ENCODE results near the gene EXTL2.
"Not testable (repeated sequence)": the region's sequence is repeated elsewhere in the genome, so short reads cannot be mapped to it uniquely, and the experiment has no call there.

The EXTL2 gene

DNA sequence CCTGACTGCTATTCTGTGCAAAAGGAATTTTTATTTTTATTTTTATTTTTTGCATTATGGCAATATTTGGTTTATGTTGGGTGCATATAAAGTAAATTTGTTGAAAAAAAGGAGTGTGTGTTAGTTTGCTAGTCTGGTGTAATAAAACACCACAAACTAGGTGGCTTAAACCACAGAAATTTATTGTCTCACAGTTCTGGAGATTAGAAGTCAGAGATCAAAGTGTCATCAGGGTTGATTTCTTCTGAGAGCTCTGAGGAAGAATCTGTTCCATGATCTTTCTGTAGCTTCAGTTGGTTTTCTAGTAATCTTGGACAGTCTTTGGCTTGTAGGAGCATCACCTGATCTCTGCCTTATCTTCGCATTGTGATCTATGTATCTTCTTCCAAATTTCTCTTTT lies 7.7 kb upstream of the EXTL2 start:
- no peak for DNase-seq (ENCODE audit: low read depth)

DNA sequence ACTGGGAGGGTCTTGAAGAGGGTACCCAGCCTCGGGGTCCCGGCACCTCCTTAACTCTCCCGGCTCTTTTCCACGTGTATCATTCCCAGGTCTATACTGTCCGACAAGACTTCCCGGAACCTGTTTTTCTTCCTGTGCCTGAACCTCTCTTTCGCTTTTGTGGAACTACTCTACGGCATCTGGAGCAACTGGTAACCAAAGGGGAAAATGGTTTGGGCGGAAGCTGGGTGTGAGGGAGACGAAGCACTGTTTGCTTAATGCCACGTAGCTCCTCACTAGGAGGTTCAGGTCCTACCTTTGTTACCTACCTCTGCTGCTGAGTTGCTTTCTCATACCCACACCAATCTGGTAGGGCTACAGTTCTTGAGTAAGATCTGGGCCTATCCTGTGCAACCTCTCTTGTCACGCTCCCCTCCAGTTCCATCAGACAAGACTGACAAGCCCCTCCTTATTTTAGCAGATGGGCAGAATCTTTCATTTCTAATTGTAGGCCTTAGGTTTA lies 1.9 kb upstream of the EXTL2 start:
- peak; percentile 20 for DNase-seq (ENCODE audit: low read depth)

DNA sequence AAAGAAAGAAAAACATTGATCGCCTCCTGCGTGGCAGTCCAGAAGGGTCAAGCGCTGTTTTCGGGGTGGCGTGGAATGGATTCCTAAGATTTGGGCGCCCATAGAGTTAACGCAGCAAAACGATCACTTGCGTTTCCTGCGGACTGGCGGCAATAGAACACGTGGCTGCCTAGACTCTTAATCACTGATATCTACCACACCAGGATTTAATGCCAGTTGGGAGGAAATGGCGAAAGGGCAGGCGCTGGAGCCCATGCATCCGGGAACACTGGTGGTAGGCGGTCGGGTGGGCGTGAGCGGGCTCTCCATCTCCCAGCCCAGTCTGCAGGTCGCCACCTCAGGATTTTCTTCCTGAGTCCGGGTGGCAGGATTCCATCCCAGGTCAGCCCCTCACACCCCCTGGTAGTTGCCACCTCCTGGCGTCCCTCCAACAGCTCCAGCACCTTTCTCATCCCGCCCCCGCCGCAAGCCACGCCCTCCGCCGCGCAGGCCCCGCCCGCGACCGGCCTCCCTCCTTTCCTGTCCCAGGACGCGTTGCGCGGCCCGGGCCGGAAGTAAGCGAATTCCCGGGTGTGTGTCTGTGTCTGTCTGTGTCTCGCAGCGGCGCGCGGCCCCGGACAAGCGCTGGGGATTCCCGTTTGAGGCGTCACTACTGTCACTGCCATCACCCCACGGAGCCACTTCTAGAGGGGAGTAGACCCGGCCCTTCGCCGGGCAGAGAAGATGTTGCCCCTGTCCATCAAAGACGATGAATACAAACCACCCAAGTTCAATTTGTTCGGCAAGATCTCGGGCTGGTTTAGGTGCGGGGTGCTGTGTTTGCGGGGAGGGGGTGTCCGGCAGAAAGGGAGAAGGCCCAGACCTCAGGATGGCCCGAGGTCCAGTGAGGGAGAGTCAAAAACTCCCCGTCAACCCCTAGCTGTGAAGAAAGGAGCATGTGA lies 1.2 kb upstream of the EXTL2 start, which contains the start of gene SLC30A7:
Gene SLC30A7, plus strand, starts transcription at position 551 of the 941 bp plus-strand sequence. Its CDS starts 173 bp downstream, at position 724.
- peak; percentile 92 for DNase-seq (ENCODE audit: low read depth)

DNA sequence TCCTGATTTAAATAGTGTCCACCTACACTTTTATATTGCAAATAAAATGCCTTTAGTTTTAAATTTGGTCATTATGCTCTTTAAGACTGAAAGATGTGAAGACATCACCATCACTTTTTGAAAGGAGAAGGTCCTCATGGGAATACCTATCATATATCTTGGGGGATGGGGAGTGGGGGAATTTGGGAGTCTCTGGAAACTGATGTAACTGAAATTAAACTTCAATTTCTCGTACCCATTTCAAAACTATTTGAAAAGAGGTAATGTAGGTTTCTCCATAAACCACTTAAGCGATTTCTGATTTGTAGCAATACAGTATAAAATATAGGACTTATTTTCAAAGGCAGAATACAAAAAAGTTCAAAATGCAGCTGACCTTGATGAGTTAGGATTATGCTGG lies 924 bp downstream of the EXTL2 start:
- no peak for DNase-seq (ENCODE audit: low read depth)

DNA sequence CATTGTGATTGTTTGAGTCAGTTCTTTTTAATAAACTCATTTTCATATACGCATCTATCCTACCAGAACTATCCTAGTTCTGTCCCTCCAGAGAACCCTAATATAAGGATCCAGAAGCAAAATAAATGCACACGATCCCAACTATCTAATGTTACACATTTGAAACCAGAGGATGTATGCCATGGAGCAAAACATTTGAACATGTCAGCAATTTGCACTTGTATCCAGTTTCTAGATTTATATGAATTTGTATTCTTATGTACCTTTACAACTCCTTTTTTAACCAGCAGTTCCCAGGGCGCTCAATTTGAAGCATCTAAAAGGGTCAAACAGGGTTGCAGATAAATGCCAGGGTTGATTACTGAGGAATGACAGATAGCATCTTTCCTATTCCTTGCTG lies 2.1 kb downstream of the EXTL2 start:
- DNase-seq (ENCODE audit: low read depth) = no peak

DNA sequence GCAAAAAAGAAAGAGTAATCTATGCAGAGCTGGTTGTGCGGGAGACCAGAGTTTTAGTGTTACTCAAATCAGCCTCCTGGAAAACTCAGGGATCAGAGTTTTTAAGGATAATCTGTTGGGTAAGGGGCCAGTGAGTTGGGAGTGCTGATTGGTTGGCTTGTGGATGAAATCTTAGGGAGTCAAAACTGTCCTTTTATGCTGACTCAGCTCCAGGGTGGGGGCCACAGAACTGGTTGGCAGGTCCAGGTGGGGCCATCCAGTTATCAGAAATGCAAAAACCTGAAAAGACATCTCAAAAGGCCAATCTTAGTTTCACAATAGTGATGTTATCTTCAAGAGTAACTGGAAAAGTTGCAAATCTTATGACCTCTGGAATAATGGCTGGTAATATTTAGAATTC lies 3.3 kb downstream of the EXTL2 start:
- no peak for DNase-seq (ENCODE audit: low read depth)

DNA sequence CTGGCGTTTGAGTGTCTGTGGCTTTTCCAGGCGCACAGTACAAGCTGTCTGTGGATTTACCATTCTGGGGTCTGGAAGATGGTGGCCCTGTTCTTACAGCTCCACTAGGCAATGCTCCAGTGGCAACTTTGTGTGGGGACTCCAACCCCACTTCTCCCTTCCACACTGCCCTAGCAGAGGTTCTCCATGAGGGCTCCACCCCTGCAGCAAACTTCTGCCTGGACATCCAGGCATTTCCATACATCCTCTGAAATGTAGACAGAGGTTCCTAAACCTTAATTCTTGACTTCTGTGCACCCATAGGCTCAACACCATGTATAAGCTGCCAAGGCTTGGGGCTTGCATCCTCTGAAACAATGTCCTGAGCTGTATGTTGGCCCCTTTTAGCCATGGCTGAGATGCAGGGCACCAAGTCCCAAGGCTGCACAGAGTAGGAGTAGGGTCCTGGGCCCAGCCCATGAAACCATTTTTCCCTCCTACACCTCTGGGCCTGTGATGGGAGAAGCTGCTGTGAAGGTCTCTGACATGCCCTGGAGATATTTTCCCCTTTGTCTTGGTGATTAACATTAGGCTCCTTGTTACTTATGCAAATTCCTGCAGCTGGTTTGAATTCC lies 4.7 kb downstream of the EXTL2 start:
- DNase-seq (ENCODE audit: low read depth) = not testable (repeated sequence)

DNA sequence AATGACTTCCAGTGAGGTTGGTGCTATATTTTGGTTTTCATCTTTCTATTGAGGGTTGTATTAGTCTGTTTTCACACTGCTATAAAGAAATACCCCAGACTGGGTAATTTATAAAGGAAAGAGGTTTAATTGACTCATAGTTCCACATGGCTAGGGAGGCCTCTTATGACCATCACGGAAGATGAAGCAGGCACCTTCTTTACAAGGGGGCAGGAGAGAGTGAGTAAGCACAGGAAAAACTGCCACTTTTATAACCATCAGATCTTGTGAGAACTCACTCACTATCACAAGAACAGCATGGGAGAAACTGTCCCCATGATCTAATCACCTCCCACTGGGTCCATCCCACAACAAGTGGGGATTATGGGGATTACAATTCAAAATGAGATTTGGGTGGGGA lies 5.6 kb downstream of the EXTL2 start:
- not testable (repeated sequence) for DNase-seq (ENCODE audit: low read depth)

DNA sequence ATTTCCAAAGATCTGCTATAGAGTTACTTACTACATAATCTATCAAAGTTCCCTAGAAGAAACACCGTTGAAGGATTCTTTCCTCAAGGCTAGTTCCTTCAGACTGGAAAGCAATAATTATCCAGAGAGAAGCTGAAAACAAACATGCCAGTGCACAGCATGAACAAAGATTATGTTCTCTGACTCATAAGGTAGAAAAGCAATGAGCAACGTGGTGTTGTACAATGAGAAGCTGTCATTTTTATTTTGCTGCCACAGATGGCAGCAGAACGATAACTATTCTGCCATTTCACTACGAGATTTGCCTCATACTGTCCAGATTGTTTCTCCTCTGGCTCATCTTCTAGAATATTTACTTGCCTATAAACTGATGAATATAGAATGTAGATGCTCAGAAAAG lies 10.7 kb downstream of the EXTL2 start:
- DNase-seq (ENCODE audit: low read depth) = no peak

DNA sequence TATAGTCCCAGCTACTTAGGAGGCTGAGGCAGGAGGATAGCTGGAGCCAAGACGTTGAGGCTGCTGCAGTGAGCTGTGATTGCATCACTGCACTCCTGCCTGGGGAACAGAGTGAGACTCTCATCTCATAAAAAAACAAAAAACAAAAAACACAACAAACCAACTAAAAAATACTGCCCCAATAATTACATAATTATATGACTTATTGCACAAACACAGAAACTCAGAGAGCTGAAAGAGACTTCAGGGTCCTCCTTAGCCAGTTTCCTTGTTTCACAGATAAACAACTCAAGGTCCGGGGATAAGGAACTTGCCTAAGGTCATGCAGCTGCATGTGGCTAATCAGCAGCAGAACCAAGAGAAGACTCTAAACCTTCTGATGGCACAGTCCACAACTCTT lies 11.9 kb downstream of the EXTL2 start:
- DNase-seq (ENCODE audit: low read depth) = no peak

DNA sequence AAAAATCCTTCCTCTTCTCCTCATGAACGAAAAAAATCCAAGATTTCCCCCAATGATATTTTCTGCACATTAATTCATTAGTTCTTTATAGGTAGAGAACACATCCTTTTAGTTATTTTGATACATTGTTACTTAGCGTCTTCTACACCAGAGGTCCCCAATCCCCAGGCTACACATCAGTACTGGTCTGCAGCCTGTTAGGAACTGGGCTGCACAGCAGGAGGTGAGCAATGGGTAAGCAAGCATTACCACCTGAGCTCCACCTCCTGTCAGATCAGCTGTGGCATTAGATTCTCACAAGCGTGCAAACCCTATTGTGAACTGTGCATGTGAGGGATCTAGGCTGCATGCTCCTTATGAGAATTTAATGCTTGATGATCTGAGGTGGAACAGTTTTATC lies 13.0 kb downstream of the EXTL2 start:
- no peak for DNase-seq (ENCODE audit: low read depth)

DNA sequence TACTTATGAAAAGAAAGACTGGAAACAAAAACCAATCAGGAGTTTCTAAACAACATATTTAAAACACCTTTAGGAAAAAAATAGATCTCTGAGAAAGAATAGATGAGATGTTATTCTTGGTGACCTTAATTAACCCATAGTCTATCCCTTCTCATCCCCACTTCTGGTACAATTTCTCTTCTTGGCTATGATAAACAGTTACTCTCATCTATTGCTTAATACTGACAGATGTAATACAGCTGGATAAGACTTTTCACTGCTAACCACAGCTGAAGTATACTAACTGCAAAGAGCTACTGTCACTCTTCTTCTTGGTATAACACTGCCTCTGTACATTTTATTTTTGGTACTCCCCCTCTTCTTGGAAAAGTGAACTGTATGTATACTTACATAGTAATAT lies 15.2 kb downstream of the EXTL2 start:
- DNase-seq (ENCODE audit: low read depth) = no peak

DNA sequence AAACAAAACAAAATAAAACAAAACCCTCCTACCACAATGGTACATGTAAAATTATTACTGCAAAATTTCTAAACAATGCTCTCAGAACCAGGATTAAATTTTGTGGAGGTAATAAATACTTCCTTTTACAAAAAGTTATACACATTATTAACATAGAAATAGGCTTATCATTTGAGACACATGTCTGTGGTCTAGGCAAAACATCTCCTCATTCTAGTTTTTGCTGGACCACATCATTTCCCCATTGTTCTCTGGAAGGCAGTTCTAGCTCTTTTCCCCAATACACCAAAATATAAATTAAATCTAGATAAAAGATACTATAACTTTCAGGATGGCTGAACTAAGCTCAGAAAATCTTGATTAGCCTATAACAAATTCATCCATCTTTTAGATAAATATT lies 18.4 kb downstream of the EXTL2 start:
- DNase-seq (ENCODE audit: low read depth) = no peak

DNA sequence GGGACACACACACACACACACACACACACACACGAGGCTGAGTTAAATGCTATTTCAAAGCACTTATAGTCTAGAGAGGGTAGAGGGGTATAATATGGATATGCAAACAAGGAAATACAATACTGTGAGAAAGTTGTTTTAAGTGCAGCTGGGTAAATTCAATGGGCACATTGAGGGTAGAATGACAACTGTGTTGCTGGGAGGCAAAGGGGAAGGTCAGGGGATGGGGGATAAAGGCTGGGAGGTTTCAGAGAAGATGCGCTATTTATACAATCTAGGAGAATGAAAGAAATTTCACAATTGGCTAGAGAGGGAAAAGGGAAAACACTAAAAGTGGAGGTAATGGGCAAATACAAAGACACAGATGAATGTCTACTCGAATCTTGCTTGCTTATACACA lies 19.4 kb downstream of the EXTL2 start:
- no peak for DNase-seq (ENCODE audit: low read depth)

DNA sequence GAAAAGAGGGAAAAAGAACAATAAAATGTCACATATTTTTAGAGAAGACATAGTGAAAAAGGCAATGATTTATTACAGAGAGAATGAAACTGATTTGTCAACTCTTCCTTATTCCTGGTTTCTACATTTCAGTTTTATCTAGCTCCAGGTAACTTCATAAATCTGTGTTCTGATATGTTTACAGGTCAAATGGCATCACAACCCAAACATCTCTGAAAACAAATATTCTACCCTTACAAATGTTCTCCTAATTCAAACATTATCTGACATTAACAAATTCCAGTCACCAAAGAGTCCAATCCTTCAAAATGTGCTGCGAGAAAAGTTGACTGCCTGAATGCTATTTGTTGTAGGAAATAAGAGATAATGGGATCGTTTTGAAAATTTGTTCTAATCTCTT lies 20.2 kb downstream of the EXTL2 start:
- no peak for DNase-seq (ENCODE audit: low read depth)

DNA sequence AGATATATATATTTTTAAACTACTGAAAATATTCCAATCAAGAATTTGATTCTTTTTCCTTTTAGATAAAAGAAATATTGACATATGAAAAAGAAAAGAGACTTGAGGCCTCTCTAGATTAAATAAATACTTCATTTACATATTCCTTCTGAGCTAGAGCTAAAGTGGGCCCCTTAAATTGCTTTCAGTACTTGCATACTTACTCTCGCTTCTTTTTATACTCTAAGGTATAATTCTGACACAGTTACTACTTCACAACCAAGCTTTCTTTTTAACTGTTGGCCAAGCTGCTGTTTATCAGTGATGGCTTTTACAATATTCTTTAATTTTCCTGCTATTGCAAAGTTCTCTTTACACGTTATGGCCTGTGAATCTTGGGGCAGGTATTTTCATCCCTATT lies 24.6 kb downstream of the EXTL2 start:
- DNase-seq (ENCODE audit: low read depth) = no peak

DNA sequence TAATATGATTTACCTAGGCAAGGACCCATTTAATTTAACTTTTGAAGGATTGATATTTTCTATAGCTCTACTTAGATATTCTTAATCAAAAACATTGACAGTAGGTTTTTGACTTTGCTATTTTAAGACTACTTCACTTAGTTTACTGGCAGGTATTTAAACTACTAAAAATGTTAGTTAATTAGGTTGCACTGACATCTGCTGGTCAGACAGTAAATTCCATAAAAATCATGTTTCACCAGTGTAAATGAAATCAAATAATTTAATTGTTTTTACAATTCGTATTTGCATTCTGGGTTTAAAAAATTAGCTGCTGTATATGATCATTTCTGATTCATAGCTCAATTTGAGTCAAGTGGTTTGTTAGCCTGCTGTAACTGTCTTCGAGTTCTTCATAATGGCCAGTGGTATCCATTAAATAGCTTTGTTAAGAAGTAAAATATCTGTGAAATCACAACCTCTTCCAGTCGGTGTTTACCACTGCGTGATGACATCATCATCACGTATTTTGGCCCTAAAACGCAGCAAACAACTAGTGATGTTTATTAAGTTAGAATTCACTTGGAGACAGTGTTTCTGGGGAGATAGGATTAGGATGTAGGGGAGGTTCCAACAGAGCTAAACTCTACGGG lies 26.2 kb downstream of the EXTL2 start:
- no peak for DNase-seq (ENCODE audit: low read depth)

DNA sequence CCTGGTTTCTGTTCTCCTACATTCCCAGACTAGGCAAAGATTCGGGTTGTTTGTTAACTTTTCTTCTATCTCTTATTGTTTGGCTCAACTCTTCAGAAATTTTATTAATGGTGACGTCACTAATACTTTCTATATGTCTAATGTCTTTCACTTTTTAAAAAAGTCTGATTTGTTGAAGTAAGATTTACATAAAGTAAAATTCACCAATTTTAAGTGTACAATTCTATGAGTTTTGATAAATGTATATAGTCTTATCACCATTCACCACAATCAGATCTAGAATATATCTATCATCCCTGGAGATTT lies 27.8 kb downstream of the EXTL2 start:
- DNase-seq (ENCODE audit: low read depth) = no peak

DNA sequence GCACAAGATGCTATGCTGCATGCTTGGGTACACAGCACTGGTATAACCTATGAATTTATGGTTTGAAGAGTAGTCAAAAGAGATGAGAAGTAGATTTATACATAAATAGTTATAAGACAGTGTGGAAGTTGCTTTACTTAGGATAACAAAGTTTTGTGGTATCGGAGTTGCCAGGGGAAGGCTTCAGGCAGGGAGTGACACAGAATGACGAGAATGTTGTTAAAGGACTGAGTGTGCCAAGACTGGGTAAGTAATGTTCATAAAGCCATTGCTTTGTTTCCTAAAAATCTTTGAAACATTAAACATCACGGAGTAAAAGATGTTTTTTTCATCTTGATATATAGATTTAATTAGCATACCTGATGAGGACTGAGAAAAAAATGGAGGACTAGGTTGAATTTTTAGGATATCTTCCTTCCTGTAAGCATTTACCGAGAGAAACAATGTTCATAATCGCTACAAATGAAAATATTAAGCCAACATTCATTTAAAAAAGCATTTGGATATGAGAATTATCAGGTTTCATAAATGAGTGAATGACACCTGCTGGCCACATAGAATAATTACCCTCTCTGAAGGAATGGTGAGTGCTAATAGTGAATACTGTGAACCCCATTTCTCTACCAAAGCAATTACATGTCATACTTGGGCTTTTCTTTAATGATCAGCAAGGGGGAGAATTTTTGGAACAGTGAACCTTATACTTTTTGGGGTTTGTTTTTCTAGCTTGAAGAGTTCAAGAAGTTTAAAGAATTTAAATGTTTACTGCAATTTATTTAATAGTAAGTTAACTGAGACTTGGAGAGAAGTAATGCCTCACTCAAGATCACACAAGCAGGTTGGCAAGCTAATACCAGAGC lies 28.4 kb downstream of the EXTL2 start:
- no peak for DNase-seq (ENCODE audit: low read depth)

DNA sequence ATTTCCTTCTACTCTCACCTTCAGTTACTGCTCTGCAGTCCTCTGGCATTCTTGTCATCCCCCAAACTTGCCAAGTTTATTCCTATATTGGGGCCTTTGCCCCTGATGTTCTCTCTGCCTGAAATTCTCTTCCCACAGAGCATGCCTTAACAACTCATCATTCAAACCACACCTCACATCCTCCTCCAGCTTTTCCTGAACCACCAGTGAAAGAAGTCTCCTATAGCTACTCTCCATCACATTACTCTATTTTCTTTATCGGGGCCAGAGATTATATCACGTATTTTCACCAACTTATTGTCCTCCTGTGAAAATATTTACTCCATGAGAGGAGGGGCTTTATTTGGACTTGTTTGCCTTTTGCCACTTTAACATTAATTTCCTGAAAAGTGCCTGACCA lies 32.1 kb downstream of the EXTL2 start:
- no peak for DNase-seq (ENCODE audit: low read depth)

DNA sequence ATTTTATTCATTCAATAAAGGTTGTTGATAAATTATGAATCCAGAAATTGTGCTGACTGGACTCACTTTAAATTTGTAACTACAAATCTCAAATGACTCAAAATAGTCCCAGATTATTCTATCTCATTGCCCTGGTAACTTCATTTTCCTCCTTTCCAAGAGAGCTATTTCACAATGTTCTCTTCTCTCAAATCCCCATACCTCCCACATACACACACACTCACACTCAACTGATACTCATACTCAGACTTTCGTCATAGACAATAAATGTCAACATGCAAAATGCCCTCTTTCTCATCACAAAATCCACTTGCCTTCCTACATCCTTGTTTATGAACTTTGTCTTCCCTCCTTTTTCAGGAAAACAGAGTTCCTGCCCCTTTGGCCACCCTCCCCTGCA lies 33.3 kb downstream of the EXTL2 start:
- no peak for DNase-seq (ENCODE audit: low read depth)

DNA sequence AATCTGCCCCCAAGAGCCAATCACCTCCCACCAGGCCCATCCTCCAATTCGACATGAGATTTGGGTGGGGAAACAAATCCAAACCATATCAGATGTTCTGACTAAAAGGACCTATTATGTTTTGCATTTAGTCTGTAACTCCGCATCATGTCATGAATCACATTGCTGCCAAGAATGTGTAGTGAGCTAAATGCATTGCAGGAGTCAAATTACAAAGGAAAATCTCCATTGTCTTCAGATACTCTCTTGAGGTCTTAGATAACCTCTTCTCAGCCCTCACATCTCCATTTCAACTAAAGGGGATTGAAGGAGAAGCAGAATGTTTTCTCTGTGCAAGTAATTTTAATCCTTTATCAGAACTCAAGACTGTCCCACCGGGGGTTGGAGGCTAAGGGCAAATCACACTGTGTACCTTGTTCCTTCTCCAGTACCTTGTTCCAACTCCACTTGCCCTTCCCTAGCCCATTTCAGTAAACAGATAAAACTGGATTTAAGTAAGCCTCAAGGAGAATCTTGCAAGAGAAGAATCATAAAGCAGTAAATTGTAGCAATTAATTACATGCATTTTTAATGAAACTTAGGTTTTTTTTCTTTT lies 34.1 kb downstream of the EXTL2 start:
- no peak for DNase-seq (ENCODE audit: low read depth)

Measured in activated T-helper 1 cell treated with Interleukin-2 at 50 U/mL for 16 hours (primary cell).